ENCODE results near the gene PHC2. TPM values are rescaled to one million over a fixed set of nuclear protein-coding genes. Genes with fewer than 3 reads are reported as not detected.

Gene PHC2
- total RNA-seq, 1 donor from 2014 or later: 41.4 TPM

DNA sequence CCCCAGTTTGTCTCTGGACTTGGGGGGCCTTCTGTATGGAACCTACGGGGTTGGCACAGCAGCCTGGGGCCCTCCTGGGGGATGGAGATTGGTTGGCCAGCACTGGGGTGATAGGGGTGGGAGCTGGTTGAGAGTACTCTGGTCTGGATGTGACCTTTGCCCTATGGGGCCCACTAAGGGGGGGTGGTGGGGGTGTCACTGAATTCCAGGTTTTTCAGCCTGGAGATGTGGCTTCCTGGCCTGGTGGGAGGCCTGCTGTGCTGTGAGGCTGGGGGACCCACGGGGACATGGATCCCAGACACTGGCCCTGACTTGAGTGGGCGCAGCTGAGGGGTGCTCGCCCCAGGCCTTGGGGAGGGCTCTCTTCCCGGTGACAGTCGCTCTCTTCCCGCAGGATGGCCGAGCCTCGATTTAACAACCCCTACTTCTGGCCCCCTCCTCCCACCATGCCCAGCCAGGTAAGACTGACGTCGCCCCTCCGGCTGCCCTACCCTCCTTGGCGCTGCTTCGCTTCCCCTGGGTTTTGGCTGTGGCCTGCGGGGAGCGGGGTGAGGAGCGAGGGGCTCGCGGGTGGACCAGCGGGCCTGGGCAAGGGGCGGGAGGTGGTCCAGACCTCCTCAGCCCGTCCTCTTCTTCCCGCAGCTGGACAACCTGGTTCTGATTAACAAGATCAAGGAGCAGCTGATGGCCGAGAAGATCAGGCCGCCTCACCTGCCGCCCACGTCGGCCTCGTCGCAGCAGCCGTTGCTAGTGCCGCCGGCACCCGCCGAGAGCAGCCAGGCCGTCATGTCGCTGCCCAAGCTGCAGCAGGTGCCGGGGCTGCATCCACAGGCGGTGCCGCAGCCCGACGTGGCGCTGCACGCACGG, 155.0 kb downstream of the PHC2 start:
- intact Hi-C loops (cut with micrococcal nuclease): no loop called here

DNA sequence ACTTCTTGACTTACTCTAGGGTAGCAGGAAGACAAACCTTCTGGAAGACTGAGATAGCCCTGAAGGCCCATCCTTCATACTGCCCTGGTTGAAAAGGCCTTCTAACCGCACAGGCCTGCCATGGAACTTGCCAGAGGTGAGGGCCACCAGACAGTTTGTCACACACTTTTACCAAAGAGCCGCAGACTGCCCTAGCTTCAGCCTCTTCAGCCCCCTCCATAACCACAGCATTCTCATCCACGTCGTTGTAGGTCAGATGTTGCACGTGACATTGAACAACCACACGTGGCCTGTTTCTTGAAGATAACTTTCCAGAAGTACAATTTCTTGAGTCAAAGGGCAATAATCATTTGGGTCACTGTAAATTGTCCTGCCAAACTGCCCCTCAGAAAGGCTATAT, 155.7 kb downstream of the PHC2 start:
- intact Hi-C loops (cut with micrococcal nuclease): no loop called here

DNA sequence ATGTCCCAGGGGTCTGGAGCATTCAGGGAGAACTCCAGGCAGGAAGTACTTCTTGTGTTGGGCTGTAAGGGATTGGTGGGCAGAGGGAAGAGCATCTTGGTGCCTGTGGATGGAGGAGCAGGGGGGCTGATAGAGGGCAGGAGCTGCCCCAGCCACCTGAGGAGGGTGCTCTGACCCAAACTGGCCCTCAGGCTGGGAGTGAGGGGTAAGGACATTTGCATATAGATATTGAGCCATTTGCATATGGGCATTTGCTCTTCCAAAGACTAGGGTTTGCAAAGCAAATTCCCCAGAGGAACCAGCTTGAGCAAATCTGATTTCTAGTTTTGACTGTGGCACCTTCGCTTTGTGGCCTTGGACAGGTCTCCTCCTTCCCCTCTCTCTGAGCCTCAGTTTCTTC, 156.4 kb downstream of the PHC2 start:
- intact Hi-C loops (cut with micrococcal nuclease): no loop called here

DNA sequence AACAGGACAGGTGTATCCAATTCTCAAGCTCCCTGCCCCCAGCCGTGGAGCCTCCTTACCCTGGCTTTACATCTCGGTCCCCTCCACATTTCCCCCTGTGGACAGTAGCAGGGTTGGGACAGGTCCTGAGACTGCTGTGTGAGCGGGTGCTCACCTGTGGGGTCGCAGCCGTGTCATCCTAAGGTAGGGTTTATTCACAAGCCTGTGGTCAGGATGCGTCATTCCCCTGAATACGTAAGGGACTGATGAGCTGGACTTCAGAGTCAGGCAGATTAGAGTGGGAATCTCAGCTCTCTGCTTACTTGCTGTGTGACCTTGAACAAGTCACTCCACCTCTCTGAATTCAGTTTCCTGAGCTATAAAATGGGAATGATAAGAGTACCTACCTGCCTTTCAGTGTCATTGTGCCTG, 156.9 kb downstream of the PHC2 start:
- intact Hi-C loops (cut with micrococcal nuclease): no loop called here

Other genes with a start within 250 kb of the PHC2 start
- 9.2 and 10.4 TPM in 2 replicates for gene TRIM62, start 249.1 kb downstream of the PHC2 start, total RNA-seq
- gene ZNF362, start 174.6 kb downstream of the PHC2 start, total RNA-seq: 17.5 and 21.6 TPM in 2 replicates
- gene A3GALT2, start 110.0 kb downstream of the PHC2 start, total RNA-seq: not detected in 2 replicates
- gene ZSCAN20, start 41.5 kb upstream of the PHC2 start, total RNA-seq: 2.1 and 2.2 TPM in 2 replicates

Data from T-helper 1 cell treated with Interleukin-12 subunit alpha and Interleukin-12 subunit beta and Interleukin-4 antibody, amounts not matched to agents 30 ng/mL and 1 ng/mL, for 36 hours (primary cell).